ENCODE measurements around the gene CHFR.
"Not testable (repeated sequence)": the region's sequence is repeated elsewhere in the genome, so short reads cannot be mapped to it uniquely, and the experiment has no call there.

- TF ChIP-seq CTCF (IDR thresholded peaks at IDR 0.05; ENCODE audit: poor library complexity, severe bottlenecking); POLR2AphosphoS5 (IDR thresholded peaks at IDR 0.05); EP300 (conservative IDR thresholded peaks at IDR 0.05; ENCODE audit: poor library complexity, severe bottlenecking); TAF1 (IDR thresholded peaks at IDR 0.05; ENCODE audit: low read depth); REST (IDR thresholded peaks at IDR 0.05; ENCODE audit: borderline replicate concordance); EZH2 (IDR thresholded peaks at IDR 0.05; ENCODE audit: borderline replicate concordance, insufficient read depth, low read length, poor library complexity, severe bottlenecking); RAD21 (conservative IDR thresholded peaks at IDR 0.05); SMC3 (conservative IDR thresholded peaks at IDR 0.05; ENCODE audit: poor library complexity): not testable (repeated sequence)
Observed at GRCh38 chr12:132855211-132855610, 32.2 kb downstream of the CHFR start.

All from neural cell (in vitro differentiated cells).